Activated CD4-positive, CD25-positive, alpha-beta regulatory T cell treated with anti-CD3 and anti-CD28 coated beads, Interleukin-2, amount 50 U/mL, for 72 hours (primary cell): ENCODE results near the gene RREB1.

Source experiments
- DNase-seq: peaks from one replicate; pipeline ENCODE4 v3.0.0; 2021

Gene RREB1

DNA sequence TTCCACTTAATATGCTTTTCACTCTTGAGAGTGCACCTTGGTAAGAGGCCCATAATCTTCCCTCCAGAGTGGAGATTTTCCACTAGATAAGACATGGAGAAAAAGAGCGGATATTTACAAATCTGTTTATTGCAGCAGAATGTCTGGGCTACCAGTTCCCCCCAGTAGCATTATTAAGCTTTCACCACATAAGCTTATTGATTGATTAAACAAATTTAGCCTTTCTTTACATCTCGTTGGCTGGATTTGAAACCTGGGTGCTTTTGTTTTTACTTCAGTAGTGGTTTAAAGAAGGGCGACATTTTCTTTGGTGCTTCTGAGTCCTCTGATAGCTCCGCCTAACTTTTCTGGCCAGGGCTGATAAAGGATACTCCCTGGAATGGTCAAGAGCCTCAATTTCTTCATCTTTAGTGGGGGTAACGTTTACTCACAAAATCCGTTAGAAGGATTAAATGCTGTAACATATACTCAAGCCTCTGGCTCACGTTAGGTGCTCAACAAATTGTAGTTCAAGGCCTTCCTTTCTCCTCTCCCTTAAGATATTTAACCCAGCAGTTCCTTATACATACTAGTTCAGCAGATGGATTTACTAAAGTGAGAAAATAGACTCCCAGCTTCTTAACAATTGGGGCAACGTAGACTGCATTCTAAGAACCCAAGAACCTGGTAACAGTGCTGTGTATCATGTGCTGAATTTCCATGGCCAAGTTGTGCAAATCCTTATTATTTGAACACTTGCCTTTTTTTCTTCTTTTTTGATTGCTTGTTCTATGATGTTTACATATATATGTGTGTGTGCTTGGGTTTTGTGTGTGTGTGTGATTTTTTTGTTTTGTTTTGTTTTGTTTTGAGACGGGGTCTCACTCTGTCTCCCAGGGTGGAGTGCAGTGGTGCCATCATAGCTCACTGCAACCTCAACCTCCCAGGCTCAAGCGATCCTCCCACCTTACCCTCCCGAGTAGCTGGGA lies 91.4 kb downstream of the RREB1 start:
- DNase-seq: no peak

DNA sequence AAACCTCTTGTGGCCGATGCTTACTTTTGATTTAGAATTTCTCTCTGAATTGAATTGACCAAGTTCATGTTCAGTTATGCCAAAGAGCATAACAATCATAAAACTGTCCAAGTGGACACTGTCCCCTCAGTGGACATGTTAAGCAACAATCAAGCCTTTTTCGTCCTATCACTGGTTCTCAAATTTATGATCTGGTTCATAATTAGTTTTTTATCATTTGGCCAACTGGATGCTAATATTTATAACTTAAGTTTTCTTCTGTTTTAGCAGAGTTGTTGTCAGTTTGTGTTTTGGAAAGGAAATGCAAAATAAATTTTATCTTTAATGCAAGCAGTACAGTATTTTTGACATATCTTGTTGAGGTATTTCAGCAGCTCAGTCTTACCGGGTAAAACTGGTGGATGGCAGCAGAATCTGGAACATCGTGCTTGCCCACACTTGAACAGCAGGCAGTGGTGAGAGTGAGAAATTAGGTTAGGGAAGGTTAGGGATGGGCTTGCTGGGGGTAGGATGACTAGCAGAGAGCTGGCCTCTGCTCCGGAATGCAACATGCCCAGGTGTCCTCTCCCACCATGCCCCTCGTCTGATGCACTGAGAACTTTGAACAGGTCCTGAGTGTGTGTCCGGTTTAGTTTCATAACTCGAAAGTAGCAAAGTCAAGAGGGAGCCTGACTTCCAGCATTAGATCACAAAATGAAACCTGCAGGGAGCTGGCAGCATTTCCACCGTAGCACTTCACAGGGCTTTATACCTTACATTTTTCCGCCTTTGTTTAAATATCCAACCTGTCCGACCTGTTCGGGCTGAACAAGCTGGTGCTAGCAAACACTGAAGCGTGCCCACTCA lies 93.1 kb downstream of the RREB1 start:
- no peak for DNase-seq

DNA sequence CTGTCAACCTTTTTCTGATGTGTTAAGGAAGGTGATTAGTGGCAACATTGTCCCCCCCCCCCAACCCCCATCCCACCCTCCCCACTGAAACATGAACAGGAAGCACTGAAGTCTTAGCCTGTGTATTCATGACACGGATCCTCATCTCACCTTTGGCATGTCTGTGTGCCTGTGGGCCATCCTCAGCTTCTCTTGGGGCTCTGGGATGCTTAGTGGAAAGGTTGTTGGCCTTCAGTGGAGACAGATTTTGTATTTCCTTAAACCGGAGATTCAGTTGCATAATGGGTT lies 93.6 kb downstream of the RREB1 start:
- DNase-seq: no peak

DNA sequence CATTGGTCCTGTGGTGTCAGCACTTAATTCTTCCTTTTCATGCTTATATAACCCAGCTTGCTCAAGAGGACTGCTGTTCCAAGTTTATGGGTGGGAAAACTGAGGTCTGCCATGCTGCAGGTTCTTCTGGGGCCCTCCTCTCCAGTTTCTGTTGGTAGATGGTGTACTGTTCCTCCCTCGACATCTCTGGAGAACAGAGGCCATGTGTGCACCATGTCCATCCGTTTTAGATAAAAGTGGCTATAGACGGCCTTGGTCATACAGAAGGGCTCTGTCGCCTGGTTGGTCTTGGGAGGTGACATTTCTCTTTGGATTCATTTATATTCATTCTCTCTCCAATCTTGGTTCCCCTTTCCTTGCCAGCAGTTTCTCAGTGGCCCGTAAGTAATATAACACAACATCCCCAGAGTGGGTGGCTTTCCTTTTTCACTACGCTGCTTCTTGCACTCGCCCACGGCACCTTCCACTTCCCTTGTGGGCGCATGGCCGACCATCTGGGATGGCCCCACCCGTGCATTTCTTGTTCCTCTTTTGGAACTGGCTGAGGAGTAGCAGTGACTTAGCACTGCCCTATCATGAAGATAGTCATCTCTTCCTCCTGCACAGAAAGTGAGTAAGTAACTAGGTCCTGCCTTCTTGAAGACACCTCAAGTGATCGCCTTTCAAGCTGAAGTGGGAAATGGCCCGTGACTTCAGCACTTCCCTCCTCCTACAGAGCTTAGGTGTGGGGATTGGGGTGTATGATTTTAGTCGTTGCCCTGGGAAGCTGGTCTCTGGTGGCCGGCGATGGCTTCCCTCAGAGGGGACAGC lies 94.2 kb downstream of the RREB1 start:
- no peak for DNase-seq

DNA sequence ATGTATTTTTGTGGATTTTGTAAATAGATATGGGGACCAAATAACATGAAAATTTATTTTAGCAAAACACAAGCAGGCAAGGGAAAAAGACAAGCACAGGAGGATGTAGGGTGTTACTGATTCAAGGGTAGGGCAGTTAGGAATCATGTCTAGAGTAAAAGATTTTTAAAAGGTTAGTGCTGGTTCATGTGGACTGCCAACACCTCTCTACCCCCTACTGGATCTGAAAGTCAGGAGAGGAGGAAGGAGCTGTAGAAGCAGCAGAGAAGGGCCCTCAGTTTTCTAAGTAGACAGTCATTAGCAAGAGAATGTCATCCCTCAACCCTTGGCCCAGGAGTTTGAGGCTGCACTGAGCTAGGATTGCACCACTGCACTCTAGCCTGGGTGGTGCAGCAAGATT lies 95.2 kb downstream of the RREB1 start:
- DNase-seq: no peak

DNA sequence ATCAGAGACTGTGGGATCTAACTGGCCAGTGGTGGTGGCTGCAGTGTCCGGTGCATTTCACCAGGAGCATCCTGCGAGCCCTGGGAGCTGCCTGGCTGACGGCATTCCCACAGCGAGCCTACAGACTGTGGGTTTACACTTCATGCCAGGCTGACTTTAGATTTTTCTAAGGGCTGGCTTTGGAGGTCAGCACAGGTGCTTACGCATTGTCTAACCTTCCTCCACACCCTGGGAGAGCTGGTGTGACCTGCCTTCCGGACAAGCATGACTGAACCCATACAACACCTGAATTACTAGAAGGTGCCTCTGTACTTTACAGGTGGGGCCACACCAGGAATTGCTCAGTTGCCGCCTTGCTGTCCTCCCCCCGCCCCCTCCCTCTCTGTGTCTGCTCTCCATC lies 96.2 kb downstream of the RREB1 start:
- no peak for DNase-seq

DNA sequence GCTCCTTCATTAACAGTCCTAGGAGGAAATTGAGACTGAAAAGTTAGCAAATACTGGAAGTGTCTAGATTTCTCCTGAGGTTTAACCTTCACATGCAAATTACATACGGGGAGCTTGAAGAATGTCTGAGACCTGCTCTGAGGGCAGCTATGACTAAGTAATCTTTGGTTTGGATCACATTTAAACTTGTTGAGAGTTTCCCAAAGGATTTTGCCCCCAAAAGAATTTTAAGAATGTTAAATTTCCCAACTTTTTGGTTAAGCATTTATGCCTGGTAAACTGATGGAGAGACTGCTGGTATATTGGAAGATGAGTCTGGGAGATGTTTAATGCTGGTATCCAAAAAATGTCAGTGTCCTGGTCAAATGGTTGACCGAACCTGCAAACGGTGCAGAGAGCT lies 97.0 kb downstream of the RREB1 start:
- no peak for DNase-seq

DNA sequence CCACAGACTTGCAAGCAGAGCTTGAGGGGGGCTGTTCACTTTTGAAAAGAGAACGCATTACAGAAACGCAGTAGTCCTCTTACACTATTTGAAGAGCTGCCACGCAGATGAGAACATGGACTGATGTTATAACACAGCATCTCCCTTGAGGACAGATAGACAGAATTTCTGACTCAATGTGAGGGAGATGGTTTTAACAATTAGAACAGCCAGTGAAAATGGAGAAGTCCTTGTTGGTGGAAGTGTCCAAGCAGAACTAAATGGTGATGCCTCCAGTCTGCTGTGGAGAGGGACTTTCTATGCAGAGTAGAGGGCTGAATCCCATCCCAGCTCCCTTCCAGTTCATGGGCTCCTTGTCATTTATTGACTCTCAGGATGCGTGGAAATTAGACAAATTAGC lies 100.0 kb downstream of the RREB1 start:
- DNase-seq: no peak

DNA sequence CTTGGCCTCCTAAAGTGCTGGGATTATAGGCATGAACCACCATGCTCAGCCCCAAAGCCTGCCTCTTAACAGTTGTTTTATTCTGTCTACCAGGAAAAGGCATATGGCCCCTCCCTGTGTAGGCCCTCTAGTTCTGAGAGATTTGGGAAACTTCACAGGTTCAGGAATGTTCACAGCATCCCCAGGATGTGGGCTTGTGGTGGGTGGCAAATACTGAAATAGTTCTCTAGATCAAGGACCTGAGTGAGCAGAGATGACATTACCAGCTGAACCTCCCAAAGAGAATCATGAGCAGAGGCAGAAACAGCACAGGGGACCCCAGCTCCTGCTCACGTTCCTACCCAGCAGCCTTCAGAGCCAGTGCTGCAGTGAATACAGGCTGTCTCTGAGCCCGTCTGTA lies 105.7 kb downstream of the RREB1 start:
- no peak for DNase-seq

DNA sequence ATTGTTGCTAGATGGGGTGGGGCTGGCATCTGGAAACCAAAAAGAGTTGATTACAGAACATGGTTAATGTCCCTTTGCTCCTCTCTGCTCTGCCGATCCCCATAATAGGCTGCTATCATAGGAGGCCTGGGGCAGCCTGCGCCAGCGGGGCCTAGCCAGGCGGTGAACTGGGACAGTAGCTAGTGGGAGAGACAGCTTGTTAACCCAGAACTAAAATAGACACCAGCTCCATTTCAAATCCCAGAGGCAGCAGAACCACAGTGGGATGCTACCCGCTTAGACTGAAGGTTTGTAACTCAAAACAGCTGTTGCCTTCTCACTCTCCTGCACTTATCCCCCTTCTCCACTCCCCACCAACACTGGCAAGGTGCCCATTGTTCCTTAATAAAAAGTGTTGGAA lies 106.7 kb downstream of the RREB1 start:
- DNase-seq: no peak

DNA sequence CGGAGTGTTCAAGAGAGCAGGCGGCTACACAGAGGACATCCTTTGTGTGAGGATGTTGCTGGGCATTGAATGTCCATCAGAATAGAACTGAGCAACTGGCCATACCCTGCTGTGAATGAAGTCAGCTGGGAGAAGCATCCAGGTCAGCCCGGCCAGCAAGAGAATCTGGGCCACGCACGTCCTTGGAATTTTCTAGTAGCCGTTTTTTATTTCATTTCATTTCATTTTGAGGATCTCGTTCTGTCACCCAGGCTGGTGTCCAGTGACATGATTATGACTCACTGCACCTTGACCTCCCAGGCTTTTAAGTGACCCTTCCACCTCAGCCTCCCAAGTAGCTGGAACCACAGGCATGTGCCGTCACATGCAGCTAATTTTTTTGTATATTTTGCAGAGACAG lies 107.4 kb downstream of the RREB1 start:
- DNase-seq: no peak

DNA sequence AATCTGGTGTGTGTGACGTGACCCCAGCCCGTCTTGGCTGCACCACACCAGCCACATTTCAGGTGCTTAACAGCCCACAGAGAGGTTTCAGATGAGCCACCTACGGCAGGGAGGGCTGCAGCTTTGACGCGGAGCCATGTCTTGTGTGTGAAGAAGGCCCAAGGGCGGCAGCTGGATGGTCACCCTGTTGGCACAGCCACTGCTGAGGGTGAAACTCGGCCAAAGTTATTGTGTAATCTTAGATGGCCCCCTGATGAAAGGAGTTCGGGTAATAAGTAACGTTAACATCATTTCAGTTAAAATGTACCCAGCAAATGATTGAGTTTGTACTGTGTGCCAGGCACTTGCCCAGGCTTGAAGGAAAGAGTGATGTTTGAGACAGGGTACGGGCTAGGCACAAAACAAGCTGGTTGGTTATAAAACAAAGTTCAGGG lies 108.1 kb downstream of the RREB1 start:
- DNase-seq: no peak

DNA sequence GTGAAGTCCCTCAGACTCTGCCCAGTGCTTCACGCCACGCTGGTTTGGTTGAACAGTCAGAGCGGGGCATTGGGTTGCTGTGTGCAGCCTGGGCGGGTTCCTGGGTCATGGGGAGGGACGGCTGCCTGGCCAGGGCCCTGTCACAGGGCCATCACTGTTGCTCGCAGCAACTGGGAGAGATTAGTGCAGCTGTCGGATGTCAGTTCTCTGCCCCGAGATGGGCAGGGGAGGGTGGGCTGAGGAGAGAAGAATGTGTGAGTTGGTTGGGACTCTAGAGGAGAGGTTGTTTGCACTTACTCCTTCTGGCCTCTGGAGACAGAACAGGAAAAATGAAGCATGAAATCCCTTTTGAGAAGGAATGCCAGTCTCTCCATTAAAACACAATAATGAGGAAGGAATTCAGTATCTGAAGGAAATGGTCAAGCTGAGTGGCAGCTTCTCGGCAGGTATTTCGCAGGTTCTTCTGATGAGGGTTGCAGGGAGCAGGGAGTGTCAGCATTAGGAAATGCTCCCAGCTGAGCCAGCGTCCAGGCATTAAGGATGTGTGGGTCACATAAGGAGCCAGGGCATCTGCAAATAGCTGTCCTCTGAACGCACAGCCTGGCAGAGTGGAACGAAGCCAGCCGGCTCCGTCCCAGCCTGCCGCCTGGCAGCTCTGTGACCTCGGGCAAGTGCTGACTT lies 109.3 kb downstream of the RREB1 start:
- DNase-seq: no peak

DNA sequence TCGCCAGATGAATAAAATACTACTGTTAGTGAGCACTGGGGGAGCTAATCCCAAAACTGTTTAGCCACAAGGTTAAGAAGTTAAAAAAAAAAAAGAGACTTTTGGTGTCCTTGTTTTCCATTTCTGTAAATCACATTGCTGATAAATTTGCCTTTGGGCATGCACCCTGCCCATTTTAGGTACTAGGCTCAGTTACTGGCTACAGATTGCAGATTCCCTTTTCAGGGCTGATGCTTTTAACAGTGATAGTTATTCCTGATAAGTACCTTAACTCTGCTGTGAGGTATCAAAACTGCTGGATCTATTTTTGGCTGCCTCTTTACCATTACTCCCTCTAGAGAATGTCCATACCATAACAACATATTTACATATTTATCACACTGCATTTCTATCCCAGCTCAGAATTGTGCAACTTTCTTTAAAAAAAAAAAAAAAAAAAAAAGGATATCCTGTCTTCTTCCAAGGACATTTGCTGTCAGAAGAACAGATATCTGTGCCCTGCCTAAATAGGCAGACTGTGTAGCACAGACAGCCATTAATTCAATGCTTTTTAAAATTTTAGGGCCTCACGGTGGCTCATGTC lies 110.7 kb downstream of the RREB1 start:
- no peak for DNase-seq

DNA sequence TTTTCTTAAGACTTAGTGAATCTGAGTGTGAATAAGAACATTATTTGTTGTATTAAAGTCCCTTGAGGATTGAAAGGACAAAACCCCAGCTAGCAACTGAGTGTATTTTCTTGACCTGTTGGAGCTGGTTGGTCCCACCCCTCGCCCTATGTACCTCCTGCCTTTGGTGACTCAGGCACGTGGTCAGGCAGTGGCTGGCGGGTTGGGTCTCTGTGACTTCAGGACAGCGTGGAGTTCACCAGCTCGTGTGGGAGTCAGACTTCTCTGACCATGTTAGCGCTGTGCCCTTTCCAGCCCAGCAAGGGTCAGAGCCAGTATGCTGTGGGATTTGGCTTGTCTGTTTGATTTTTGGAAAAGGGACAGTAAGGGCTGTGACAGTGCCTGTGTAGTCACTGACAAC lies 111.5 kb downstream of the RREB1 start:
- no peak for DNase-seq

DNA sequence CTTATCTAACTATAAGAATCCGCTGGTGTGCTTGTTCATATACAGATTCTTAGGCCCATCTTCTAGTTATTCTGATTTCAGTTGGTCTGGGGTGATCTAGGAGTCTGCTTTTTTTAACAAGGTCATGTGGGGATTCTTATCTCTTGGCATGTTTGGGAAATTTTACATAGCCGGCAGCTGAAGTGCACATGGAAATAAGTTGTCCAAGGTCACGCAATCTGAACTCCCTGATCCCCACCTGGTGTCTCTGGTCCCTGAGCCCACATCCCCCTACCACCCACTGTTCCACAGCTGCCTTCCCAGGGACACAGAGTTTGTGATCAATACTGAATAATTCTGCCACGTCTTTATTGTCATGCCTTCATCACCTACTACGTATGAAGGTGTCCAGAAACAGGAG lies 114.4 kb downstream of the RREB1 start:
- no peak for DNase-seq

DNA sequence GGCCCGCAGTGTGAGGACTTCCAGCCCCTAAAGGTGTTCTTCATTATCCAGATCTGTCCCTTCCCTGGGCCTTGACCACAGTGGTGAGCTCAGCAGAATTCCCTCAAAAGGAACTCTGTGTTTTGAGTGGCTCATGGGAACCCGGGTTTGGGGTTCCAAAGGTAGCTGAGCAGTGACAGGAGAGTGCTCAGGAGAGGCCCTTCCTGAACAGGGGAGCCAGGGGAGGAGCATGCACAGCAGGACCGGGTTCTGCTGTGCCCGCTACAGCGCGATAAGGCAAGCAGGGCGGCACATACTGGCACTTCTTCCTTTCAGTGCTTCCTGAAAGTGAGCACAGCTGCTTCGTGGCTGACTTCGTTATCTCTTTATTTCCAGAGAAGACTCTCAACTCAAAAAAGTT lies 117.0 kb downstream of the RREB1 start:
- no peak for DNase-seq

DNA sequence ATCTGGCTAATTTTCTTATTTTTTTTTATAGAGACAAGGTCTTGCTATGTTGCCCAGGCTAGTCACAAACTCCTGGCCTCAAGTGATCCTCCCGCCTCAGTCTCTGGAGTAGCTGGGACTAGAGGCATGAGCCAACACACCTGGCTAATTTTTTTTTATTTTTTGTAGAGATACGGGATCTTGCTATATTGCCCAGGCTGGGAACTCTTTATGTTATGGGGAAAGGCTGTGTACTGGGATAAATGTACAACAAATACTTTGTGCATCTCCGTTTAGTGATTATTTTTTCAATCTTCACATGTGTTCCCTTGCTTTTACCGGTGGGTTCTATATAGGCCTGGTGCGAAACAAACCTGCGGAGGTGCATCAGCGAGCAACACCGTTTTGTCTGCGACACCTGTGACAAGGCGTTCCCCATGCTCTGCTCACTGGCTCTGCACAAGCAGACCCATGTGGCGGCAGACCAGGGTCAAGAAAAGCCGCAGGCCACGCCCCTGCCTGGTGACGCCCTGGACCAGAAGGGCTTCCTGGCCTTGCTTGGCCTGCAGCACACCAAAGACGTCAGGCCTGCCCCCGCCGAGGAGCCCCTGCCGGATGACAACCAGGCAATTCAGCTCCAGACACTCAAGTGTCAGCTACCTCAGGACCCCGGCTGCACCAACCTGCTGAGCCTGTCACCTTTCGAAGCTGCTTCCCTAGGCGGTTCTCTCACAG lies 121.1 kb downstream of the RREB1 start:
- no peak for DNase-seq

DNA sequence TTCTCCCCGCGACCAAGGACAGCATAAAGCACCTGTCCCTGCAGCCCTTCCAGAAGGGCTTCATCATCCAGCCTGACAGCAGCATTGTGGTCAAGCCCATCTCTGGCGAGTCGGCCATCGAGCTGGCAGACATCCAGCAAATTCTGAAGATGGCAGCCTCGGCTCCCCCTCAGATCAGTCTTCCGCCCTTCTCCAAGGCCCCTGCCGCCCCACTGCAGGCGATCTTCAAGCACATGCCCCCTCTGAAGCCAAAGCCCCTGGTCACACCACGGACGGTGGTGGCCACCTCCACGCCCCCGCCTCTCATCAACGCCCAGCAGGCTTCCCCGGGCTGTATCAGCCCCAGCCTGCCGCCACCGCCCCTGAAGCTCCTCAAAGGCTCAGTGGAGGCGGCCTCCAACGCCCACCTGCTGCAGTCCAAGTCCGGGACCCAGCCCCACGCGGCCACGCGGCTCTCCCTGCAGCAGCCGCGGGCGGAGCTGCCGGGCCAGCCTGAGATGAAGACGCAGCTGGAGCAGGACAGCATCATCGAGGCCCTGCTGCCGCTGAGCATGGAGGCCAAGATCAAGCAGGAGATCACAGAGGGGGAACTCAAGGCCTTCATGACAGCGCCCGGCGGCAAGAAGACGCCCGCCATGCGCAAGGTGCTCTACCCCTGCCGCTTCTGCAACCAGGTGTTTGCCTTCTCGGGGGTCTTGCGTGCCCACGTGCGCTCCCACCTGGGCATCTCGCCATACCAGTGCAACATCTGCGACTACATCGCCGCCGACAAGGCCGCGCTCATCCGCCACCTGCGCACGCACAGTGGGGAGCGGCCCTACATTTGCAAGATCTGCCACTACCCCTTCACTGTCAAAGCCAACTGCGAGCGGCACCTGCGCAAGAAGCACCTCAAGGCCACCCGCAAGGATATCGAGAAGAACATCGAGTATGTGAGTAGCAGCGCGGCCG lies 121.9 kb downstream of the RREB1 start:
- no peak for DNase-seq

DNA sequence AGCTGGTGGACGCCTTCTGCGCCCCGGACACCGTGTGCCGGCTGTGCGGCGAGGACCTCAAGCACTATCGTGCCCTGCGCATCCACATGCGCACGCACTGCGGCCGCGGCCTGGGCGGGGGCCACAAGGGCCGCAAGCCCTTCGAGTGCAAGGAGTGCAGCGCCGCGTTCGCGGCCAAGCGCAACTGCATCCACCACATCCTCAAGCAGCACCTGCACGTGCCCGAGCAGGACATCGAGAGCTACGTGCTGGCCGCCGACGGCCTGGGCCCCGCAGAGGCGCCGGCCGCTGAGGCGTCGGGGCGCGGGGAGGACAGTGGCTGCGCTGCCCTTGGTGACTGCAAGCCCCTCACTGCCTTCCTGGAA lies 122.5 kb downstream of the RREB1 start:
- DNase-seq: no peak
